ENCODE results near the gene NLRP1.
A peak's percentile ranks its signal among the peaks of the same experiment; 100 is the strongest.

The NLRP1 gene

GRCh38 chr17:5500247-5500588 is 84.1 kb downstream of the NLRP1 start:
- Histone ChIP-seq H3K4me1 (ENCODE audit: low read length) (0 out of 2 replicates have a peak, but pooled peaks cover 3% of the 10 kb centered on the region), H2AFZ (ENCODE audit: low read depth, low read length) (peak overlapping the region; percentile 59; the same call in 1 of the 2 replicates), H4K20me1 (ENCODE audit: insufficient read depth, low read length) (no peaks in the 10 kb centered on the region), H3K9me3 (ENCODE audit: insufficient read depth, low read length) (no peaks in the 10 kb centered on the region), H3K79me2 (ENCODE audit: low read length) (no peaks in the 10 kb centered on the region), H3K4me2 (ENCODE audit: low read length) (peak overlapping the region; percentile 65), H3K27ac (ENCODE audit: low read length) (no peak overlapping the region), H3K9ac (ENCODE audit: low read length) (no peak overlapping the region), H3K27me3 (ENCODE audit: low read depth, low read length) (no peaks in the 10 kb centered on the region), H3K4me3 (ENCODE audit: low read length) (peak overlapping the region; percentile 79), H3K36me3 (replicated peaks; ENCODE audit: low read depth, low read length) (no peaks in the 10 kb centered on the region)
- no peak for TF ChIP-seq EZH2phosphoT487 (IDR thresholded peaks at IDR 0.05; ENCODE audit: low read depth)
- no peak for TF ChIP-seq CTCF (IDR thresholded peaks at IDR 0.05; ENCODE audit: low read depth, low read length)

GRCh38 chr17:5499476-5500231 is 84.7 kb downstream of the NLRP1 start:
- no peak overlapping the region for H3K27ac ChIP-seq (ENCODE audit: low read length)
- no peaks in the 10 kb centered on the region for H3K27me3 ChIP-seq (ENCODE audit: low read depth, low read length)
- TF ChIP-seq EZH2phosphoT487 (IDR thresholded peaks at IDR 0.05; ENCODE audit: low read depth) (no peak), CTCF (IDR thresholded peaks at IDR 0.05; ENCODE audit: low read depth, low read length) (no peak)
- H3K9me3 ChIP-seq (ENCODE audit: insufficient read depth, low read length): no peaks in the 10 kb centered on the region
- no peaks in the 10 kb centered on the region for H3K36me3 ChIP-seq (replicated peaks; ENCODE audit: low read depth, low read length)
- no peak overlapping the region for H3K9ac ChIP-seq (ENCODE audit: low read length)
- H3K79me2 ChIP-seq (ENCODE audit: low read length): no peaks in the 10 kb centered on the region
- 0 out of 2 replicates have a peak, but pooled peaks cover 3% of the 10 kb centered on the region for H3K4me1 ChIP-seq (ENCODE audit: low read length)
- no peak overlapping the region for H3K4me3 ChIP-seq (ENCODE audit: low read length)
- H4K20me1 ChIP-seq (ENCODE audit: insufficient read depth, low read length): no peaks in the 10 kb centered on the region
- H2AFZ ChIP-seq (ENCODE audit: low read depth, low read length): no peak overlapping the region
- H3K4me2 ChIP-seq (ENCODE audit: low read length): peak overlapping the region; percentile 65

GRCh38 chr17:5492970-5493369 is 91.3 kb downstream of the NLRP1 start:
- H3K79me2 ChIP-seq (ENCODE audit: low read length): peaks cover 4% of the 10 kb centered on the region; the same call in 1 of the 2 replicates
- H4K20me1 ChIP-seq (ENCODE audit: insufficient read depth, low read length): no peaks in the 10 kb centered on the region
- H3K4me2 ChIP-seq (ENCODE audit: low read length): no peak overlapping the region
- H3K27ac ChIP-seq (ENCODE audit: low read length): no peak overlapping the region
- no peak for TF ChIP-seq CTCF (IDR thresholded peaks at IDR 0.05; ENCODE audit: low read depth, low read length)
- TF ChIP-seq EZH2phosphoT487 (IDR thresholded peaks at IDR 0.05; ENCODE audit: low read depth): no peak
- H3K4me1 ChIP-seq (ENCODE audit: low read length): no peaks in the 10 kb centered on the region
- H3K27me3 ChIP-seq (ENCODE audit: low read depth, low read length): no peaks in the 10 kb centered on the region
- H3K4me3 ChIP-seq (ENCODE audit: low read length): no peak overlapping the region
- peaks cover 29% of the 10 kb centered on the region for H3K36me3 ChIP-seq (replicated peaks; ENCODE audit: low read depth, low read length)
- no peak overlapping the region for H2AFZ ChIP-seq (ENCODE audit: low read depth, low read length)
- no peaks in the 10 kb centered on the region for H3K9me3 ChIP-seq (ENCODE audit: insufficient read depth, low read length)
- H3K9ac ChIP-seq (ENCODE audit: low read length): no peak overlapping the region

- no peak overlapping the region for H3K4me2 ChIP-seq (ENCODE audit: low read length)
- no peak overlapping the region for H3K4me3 ChIP-seq (ENCODE audit: low read length)
- H3K27ac ChIP-seq (ENCODE audit: low read length): no peak overlapping the region
- no peaks in the 10 kb centered on the region for H3K27me3 ChIP-seq (ENCODE audit: low read depth, low read length)
- H3K4me1 ChIP-seq (ENCODE audit: low read length): peaks cover 12% of the 10 kb centered on the region
- H4K20me1 ChIP-seq (ENCODE audit: insufficient read depth, low read length): no peaks in the 10 kb centered on the region
- H3K9ac ChIP-seq (ENCODE audit: low read length): no peak overlapping the region
- H3K9me3 ChIP-seq (ENCODE audit: insufficient read depth, low read length): no peaks in the 10 kb centered on the region
- H3K36me3 ChIP-seq (replicated peaks; ENCODE audit: low read depth, low read length): peaks cover 38% of the 10 kb centered on the region
- TF ChIP-seq EZH2phosphoT487 (IDR thresholded peaks at IDR 0.05; ENCODE audit: low read depth) (no peak), CTCF (IDR thresholded peaks at IDR 0.05; ENCODE audit: low read depth, low read length) (no peak)
- no peak overlapping the region for H2AFZ ChIP-seq (ENCODE audit: low read depth, low read length)
- peaks cover 38% of the 10 kb centered on the region for H3K79me2 ChIP-seq (ENCODE audit: low read length)
These were observed 95.6 kb downstream of the NLRP1 start for GRCh38 chr17:5488752-5489151.

All from OCI-LY3 (cell line).